SIG-M5 treated with dmso at 0.1 percent for 504 hours (cell line): ENCODE results near the gene KCTD11.
"Not testable (repeated sequence)": the region's sequence is repeated elsewhere in the genome, so short reads cannot be mapped to it uniquely, and the experiment has no call there.

Experiments
- DNase-seq: peaks from one replicate; lab custom pipeline; 2025; ENCODE audit not compliant: unreplicated experiment; lab: John Stamatoyannopoulos, UW

Gene KCTD11

DNA sequence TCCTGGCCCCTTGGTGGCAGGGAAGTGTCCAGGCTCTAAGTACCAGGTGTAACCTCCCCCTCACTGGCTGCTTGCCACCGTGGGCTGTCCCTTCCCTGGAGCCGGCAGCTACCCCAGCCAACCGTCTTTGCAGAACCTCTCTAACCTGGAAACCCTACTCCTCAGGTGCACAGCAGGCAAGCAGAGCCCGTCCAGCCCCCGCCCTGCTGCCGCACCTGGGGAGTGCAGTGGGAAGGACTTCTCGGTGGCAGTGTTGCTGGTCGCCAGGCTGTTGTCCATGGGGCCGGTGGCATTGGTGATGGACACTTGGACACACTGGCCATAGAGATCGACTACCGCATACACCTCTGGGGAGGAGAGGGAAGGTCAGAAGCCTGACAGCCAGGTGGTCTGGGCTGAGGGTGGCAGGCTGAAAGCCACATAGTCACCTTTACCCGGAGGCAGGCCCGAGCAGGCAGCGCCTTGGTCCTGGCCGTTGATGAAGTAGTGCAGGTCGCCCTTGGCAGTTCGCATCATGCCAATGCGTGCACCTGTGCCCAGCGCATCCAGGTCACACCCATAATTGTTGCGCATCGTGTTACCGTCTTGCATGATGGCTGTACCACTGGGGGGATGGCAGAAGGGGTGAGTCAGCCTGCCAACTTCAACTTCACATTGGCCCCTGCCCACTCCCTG, 29.3 kb upstream of the KCTD11 start:
- no peak for DNase-seq

DNA sequence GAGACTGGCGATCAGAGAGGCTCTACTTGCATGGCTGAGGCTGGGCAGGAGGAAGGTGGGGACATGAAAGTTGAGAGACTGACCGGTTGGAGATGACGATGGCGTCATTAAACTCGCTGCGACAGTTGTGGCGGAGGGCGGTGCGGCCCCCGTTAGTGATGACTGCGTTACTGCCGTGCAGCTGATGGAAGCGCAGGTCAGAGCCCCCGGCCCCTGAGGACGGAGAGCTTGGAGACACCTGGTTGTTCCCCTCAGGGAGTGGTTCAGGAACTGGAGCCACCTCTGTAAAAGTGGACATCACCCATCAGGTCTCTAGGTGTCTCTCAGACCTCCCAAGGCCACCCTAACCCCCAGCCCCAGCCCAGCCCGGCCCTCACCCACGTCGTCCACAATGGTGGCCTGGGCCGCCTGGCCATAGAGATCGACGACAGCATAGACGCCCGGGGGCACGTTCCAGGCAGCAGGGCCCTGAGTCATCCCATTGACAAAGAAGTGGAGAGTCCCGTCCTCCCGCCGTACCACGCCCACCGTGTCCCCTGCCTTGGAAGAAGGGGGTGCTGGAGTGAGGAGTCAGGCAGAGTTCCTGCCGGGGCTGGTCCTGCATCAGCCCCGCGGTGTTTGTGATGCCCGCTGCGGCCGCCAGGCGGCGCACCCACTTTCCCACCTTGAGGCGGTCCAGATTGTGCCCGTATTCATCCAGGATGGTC, 28.1 kb upstream of the KCTD11 start:
- DNase-seq = no peak

DNA sequence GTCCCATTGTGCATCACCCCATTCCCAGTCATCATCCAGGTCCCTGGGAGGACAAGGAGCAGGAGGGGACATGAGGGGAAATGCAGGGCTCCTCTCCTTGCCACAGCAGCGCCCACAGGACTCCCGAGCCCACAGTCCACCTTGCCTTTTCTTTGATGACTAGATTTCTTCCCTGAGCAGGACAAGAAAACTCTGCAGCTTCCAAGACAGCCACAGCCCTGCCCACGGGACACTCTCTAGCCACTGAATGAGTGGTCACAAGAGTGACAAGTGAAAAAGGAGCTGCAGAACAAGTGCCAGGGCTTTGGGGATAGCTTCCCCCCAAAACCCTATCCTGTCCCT, 27.6 kb upstream of the KCTD11 start:
- DNase-seq = no peak

DNA sequence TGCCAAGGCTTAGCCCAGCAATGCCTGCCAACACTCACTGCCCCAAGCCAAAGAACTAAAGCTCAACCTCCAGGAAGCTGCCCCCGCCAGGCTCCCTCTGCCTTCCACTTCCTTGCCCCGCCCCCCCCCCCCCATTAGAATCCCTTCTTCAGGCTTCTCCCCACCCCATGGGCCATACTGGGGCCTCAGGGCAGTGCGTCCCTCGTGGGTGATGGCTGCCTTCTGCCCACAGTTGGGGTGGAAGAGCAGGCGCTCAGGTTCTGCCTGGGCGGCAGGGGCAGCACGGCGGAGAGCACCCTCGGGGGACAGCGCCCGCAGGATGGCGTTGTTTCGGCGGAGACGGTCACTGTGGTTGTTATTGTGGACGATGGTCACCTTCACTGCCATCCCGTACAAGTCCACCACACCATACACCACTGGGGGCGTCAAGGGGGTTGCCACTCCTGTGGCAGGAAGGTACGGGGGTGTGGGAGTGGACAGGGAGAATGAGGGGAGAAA, 26.9 kb upstream of the KCTD11 start:
- DNase-seq = no peak

DNA sequence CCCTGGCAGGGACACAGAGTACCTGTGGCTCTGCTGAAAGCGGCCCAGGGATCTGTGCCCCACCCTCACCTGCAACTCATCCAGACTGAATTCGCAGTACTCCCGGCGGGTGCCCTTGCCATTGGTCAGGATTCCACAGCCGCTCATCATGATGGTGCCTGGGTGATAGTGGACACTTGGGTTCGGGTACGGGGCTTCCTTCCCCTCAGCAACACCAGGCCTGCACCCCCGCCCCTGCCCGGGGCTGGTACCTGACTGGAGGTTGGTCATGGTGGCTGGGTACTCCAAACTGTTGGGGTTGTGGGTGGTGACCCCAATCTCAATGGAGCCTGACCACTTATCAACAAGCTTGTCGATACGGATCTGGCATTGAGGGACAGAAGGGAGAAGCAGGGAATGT, 25.8 kb upstream of the KCTD11 start:
- no peak for DNase-seq

DNA sequence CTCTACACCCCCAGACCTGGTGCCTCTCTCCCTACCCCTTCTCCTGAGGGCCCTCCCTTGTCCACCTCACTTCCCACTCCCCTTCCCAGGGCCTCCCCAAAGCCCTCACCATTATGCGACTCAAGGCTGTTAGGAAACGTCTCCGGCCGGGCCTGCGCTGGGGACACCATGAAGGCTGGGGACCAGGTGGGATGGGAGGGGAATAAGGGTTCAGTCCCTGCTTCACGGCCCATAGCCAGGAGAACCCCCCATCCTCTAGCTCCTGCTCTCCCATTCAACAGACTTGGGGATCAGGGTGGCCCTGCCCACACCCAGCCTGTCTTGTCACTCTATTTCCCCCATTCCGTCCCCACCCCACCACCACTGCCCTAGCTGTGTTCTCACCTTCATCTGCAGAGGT, 24.9 kb upstream of the KCTD11 start:
- DNase-seq = no peak

- no peak for DNase-seq
Measured at GRCh38 chr17:7327501-7327900, 24.5 kb upstream of the KCTD11 start.

DNA sequence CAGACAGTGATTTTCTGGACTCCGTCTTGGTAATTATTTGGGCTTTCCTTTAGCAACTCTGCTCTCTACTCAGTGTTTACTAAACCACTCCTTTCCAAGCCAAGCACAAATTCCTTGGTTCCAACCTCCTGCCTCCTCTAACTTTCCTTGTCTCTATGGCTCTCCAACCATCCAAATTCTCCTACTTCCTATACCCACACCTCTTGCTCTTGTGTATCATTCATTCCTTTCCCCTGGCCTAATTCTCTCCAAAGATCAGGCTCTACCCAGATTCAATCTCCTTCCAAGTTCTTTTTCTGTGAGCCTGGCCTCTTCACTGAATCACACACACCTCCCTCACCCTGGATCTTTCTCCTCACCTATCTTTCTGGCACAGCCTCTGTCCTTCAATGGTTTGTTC, 24.0 kb upstream of the KCTD11 start:
- DNase-seq = no peak

- no peak for DNase-seq
Measured at GRCh38 chr17:7328840-7329373, 23.1 kb upstream of the KCTD11 start, which contains the start of gene NEURL4. TSS of gene NEURL4 (minus strand) at chr17:7329335. CDS start at chr17:7329312, 23 bp downstream.

- peak; percentile 99 for DNase-seq
Measured at GRCh38 chr17:7329374-7329996, 22.5 kb upstream of the KCTD11 start.

DNA sequence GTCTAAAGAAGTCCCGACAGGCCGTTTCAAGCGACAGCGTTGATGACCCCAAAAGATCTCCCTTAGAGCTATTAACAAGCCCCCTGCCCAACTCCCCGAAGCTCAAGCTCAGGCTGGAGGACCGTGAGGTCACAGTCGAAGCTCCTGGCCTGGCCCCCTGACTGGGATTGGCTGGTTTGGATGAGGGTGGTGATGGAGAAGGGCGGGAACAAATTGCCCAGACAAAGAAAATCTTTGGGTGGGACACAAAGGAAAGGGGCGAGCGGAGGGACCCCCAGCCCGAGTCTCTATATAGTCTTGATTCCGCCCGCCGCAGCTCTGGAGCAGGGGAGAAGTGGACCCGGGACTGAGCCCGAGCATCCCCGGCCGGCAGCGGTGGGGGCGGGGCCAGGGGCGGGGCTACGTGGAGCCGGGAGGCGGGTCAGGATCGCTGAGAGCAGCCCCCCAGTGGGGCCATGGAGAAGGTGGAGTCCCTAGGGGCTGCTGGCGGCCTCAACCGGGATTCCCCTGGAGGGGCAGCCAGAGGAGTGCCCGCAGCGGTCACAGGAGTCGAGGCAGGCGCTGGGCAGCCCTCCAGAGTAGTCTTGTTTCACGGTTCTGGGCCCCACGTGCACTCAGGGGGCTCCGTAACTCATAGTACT, 21.8 kb upstream of the KCTD11 start:
- peak; percentile 80 for DNase-seq

GRCh38 chr17:7330638-7331015, 21.3 kb upstream of the KCTD11 start:
- no peak for DNase-seq

GRCh38 chr17:7332111-7332510, 19.9 kb upstream of the KCTD11 start:
- DNase-seq = no peak

DNA sequence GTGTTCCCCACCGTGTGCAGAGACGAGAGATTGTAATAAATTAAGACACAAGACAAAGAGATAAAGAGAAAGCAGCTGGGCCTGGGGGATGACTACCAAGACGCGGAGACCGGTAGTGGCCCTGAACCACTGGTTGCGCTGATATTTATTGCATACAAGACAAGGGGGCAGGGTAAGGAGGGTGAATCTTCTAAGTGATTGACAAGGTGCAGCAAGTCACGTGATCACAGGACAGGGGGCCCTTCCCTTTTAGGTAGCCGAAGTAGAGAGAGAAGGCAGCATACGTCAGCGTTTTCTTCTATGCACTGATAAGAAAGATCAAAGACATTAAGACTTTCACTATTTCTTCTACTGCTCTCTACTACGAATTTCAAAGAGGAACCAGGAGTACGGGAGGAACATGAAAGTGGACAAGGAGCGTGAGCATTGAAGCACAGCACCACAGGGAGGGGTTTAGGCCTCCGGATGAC, 19.3 kb upstream of the KCTD11 start:
- DNase-seq = not testable (repeated sequence)

- DNase-seq = no peak
Measured at GRCh38 chr17:7334938-7335538, 16.9 kb upstream of the KCTD11 start.

- DNase-seq = not testable (repeated sequence)
Measured at GRCh38 chr17:7335765-7336164, 16.2 kb upstream of the KCTD11 start.

DNA sequence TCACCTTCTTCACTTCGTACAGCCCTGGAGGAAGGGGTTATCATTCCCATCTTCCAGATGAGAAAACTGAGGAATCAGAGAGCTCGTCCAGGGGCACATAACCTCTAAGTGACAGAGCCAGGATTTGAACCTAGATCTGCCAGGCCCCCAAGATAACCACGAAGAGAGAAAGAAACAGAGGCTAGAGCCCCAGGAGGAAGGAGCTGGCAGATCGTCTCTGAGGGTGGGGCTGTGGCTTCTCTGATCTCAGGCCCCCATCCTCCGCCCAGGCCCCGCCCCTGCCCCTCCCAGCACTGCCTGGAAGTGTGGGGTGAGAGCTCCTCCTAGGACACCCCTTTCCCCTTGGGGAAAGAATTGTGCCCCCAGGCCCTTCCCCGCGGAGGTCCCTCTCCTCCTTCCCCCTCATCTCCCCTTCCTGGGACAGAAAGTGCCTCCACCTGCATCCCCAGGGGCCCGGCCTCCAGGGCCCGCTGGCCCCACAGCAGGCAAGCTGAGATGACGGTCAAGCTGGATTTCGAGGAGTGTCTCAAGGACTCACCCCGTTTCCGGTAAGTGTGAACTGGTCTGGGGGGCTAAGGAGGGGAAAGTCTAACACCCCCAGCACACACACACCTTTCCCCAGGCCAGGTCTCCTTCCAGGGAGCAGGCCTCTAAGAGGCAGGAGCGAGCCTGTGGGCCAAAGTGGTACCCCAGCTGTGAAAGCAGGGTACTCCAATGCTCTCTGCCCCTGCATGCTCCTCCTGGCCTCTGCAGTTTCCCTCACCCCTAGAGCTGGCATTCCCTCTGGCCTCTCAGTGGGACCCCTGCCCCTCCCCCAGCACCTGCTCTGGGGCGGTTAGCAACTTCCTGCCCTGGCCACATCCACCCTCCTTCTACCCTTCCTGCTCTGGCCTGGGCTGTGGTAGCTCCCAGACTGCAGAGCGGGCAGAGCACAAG, 15.5 kb upstream of the KCTD11 start, which contains the start of gene ACAP1:
TSS of gene ACAP1 (plus strand) at position 290 of the 936 bp plus-strand sequence. CDS start at position 496, 206 bp downstream.
- DNase-seq = no peak

GRCh38 chr17:7337600-7337999, 14.4 kb upstream of the KCTD11 start:
- not testable (repeated sequence) for DNase-seq

DNA sequence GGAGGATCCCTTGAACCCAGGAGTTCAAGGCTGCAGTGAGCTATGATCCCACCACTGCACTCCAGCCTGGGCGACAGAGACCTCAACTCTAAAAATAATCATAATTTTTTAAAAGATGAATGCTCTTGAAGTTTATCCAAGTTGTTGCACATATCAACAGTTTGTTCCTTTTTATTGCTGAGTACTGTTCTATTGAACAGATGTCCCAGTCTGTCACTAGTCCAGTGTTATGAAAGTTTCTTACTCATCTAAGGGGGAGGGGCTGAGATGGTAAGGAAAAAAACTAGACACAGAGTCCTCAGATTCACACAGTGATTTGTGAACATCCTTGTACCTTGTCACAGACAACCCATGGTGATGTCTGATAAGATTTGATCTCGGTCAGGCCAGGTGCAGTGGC, 11.8 kb upstream of the KCTD11 start:
- peak; percentile 38 for DNase-seq

DNA sequence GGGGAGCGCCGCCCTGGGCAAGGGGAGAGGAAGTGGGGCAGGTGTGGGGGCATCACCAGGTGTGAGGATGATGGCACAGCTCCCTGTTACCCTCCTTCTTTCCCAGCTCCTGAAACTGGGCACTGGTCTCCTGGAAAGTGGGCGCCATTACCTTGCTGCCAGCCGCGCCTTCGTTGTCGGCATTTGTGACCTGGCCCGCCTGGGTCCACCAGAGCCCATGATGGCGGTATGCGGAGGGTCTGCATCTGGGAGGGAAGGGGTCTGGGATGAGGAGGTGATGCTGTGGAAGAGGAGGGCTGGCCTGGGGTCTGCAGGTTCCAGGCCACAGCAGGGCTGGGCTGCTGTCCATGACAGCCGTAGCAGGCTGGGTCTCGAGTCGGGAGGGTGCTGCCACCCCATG, 10.1 kb upstream of the KCTD11 start:
- DNase-seq = no peak
